H1 (cell line): ENCODE measurements around the gene DSE. TPM values are rescaled to one million over a fixed set of nuclear protein-coding genes. Genes with fewer than 3 reads are reported as not detected.

Experiments
- ATF2 ChIP-seq: IDR thresholded peaks from 2 replicates; pipeline ENCODE4 v1.6.1; 2012; ENCODE audit warnings: low read length, inconsistent platforms
- CEBPB ChIP-seq: IDR thresholded peaks from 2 replicates; pipeline ENCODE4 v1.6.1; 2012; ENCODE audit warnings: low read depth, low read length
- CHD7 ChIP-seq: fragments of 300-600 bp; sonication (generic); IDR thresholded peaks from 2 replicates; pipeline ENCODE4 v1.7.1; 2012; ENCODE audit warnings: low read length, moderate library complexity, mild to moderate bottlenecking, inconsistent platforms; ENCODE audit not compliant: insufficient replicate concordance
- NRF1 ChIP-seq: IDR thresholded peaks from 2 replicates; pipeline ENCODE4 v1.6.1; 2011; ENCODE audit warnings: mild to moderate bottlenecking, low read depth, low read length, improper control_type of control experiment
- SRF ChIP-seq: IDR thresholded peaks from 2 replicates; pipeline ENCODE4 v1.6.1; 2011; ENCODE audit warnings: mild to moderate bottlenecking, low read depth, low read length, moderate library complexity
- TEAD4 ChIP-seq: IDR thresholded peaks from 2 replicates; pipeline ENCODE4 v1.6.1; 2012; ENCODE audit warnings: low read depth, low read length, inconsistent platforms, mixed read lengths
- polyA plus RNA-seq, 7 experiments: library from polyadenylated mRNA; depleted of rRNA in 3 of 7; stranded (reverse) in 5 of 7; unstranded in 2 of 7; fragments of >200 nt in 5 of 7; fragments of 200-250 nt in 2 of 7; gene quantifications; 1 replicate in 5 of 7; 2 replicates in 1 of 7; 4 replicates in 1 of 7; pipeline versions ENCODE4 v1.2.1 to v1.2.3, GENCODE V29; 2011 to 2013; ENCODE audit warnings: missing spikeins in 2 of 7, mixed read lengths in 2 of 7
- total RNA-seq: library from RNA; stranded (reverse); fragmentation: NEBNext Ultra II Directional; extraction: Animal tissue kit (Norgen Biotek cat#: 25700); gene quantifications from 2 replicates; pipeline ENCODE4 v1.2.1, GENCODE V29; 2021

DSE gene
- total and polyA plus RNA-seq, 2 of the 8 experiments (the other 6 are each of a cell fraction or from before 2014, with no cell fraction given) = 32.5 to 94.4 TPM

GRCh38 chr6:116351101-116351500 is 19.6 kb upstream of the DSE start (continued):
- no peak for TF ChIP-seq ATF2
- no peak for TF ChIP-seq NRF1
- no peak for TF ChIP-seq SRF
- TF ChIP-seq CHD7 = no peak
- no peak for TF ChIP-seq CEBPB
- TF ChIP-seq TEAD4 = no peak
